Measurements from ENCODE around the gene ZNHIT6. TPM values are rescaled to one million over a fixed set of nuclear protein-coding genes. Genes with fewer than 3 reads are reported as not detected.

ZNHIT6 gene
- total and polyA plus RNA-seq, 2 of the 8 experiments (the other 6 are each of a cell fraction or from before 2014, with no cell fraction given): 5.9 to 17.2 TPM

GRCh38 chr1:85608851-85609250, 99.4 kb downstream of the ZNHIT6 start:
- no peak overlapping the region; the same call in 1 of the 2 replicates for H2AK5ac ChIP-seq (ENCODE audit: low read depth, low read length)
- no peak overlapping the region for H3K9ac ChIP-seq (replicated peaks in 1 of 4; ENCODE audit: extremely low read depth in 1 of 4, low read depth in 3 of 4, low read length in 3 of 4)
- no peaks in the 10 kb centered on the region for H3K9me3 ChIP-seq (ENCODE audit: insufficient read depth in 2 of 2, low read depth in 1 of 2, low read length in 1 of 2)
- no peak overlapping the region for H4K8ac ChIP-seq (ENCODE audit: extremely low read depth, insufficient read depth, low read length)
- ChIA-PET CTCF (ENCODE audit: partially characterized antibody) (interaction anchor here (0.8 to 1.5 kb wide), 4 partner anchors 19 to 158 kb away, joined by 3 to 4 read pairs (median 4); no protein-coding TSS in a partner anchor), POLR2A (ENCODE audit: partially characterized antibody) (interaction anchor here (1.0 to 13.5 kb wide), 4 partner anchors 14 to 64 kb away, joined by 3 to 311 read pairs (median 9); partner anchors contain the start of gene CCN1)
- H3K4ac ChIP-seq (replicated peaks; ENCODE audit: insufficient read length, low read depth, low read length): no peak overlapping the region
- FAIRE-seq (no peak), DNase-seq (ENCODE audit: low read depth in 1 of 2, low spot score in 2 of 2) (no peak)
- H2BK15ac ChIP-seq (ENCODE audit: low read length): no peak overlapping the region
- no peak overlapping the region for H3K14ac ChIP-seq (ENCODE audit: insufficient read length)
- no peaks in the 10 kb centered on the region for H4K20me1 ChIP-seq (replicated peaks in 1 of 2; ENCODE audit: control insufficient read depth in 1 of 2, insufficient read depth in 2 of 2, low read length in 2 of 2)
- no peaks in the 10 kb centered on the region; a peak in 1 of 7 replicates for H3K27me3 ChIP-seq (replicated peaks in 1 of 4; ENCODE audit: control insufficient read depth in 3 of 4, extremely low read depth in 1 of 4, insufficient read depth in 3 of 4, low read length in 3 of 4)
- TF ChIP-seq YY1 (IDR thresholded peaks at IDR 0.05; ENCODE audit: low read depth, low read length) (no peak), MAFK (IDR thresholded peaks at IDR 0.05; ENCODE audit: low read depth, low read length) (no peak), SP1 (IDR thresholded peaks at IDR 0.05; ENCODE audit: low read depth, low read length) (no peak), NRF1 (IDR thresholded peaks at IDR 0.05; ENCODE audit: low read depth, low read length) (no peak), RBBP5 (IDR thresholded peaks at IDR 0.05; ENCODE audit: borderline replicate concordance, low read depth, low read length) (no peak), POU5F1 (IDR thresholded peaks at IDR 0.05; ENCODE audit: low read depth, low read length) (no peak), CREB1 (IDR thresholded peaks at IDR 0.05) (no peak), TCF12 (IDR thresholded peaks at IDR 0.05; ENCODE audit: low read depth, low read length) (no peak), USF2 (IDR thresholded peaks at IDR 0.05; ENCODE audit: low read length) (no peak), TEAD4 (IDR thresholded peaks at IDR 0.05; ENCODE audit: low read depth, low read length) (no peak), SIX5 (IDR thresholded peaks at IDR 0.05; ENCODE audit: low read depth, low read length) (no peak), BCL11A (IDR thresholded peaks at IDR 0.05; ENCODE audit: low read depth in 2 of 2, low read length in 2 of 2) (no peak), E2F6 (IDR thresholded peaks at IDR 0.05) (no peak)
- H3K18ac ChIP-seq (ENCODE audit: extremely low read depth, low read length): no peak overlapping the region
- WGBS, 2 experiments (ENCODE audit: extremely low coverage in 1 of 2, insufficient coverage in 1 of 2, insufficient read length in 1 of 2, insufficient replicate concordance in 2 of 2, low coverage in 1 of 2, low lambda C conversion rate in 2 of 2, missing lambda C conversion rate in 1 of 2): 77% methylated on average over 1 of the region's 1 CpG; no CpG with 5 or more reads in 1 of the 2 experiments
- H3K79me1 ChIP-seq (ENCODE audit: low read depth, low read length): no peaks in the 10 kb centered on the region
- no peak overlapping the region for H4K91ac ChIP-seq (replicated peaks; ENCODE audit: insufficient read length, low read length)
- no peak overlapping the region for H3K4me2 ChIP-seq (ENCODE audit: insufficient read depth in 1 of 2, low read depth in 2 of 2, low read length in 2 of 2)
- H2BK120ac ChIP-seq (replicated peaks; ENCODE audit: low read depth, low read length): no peak overlapping the region
- H2BK20ac ChIP-seq (ENCODE audit: low read length): no peak overlapping the region; the same call in 1 of the 2 replicates
- peaks cover 2% of the 10 kb centered on the region for H3K23me2 ChIP-seq (ENCODE audit: low read depth, low read length)
- H2BK5ac ChIP-seq (ENCODE audit: low read depth, low read length): no peak overlapping the region
- no peak overlapping the region; the same call in 1 of the 2 replicates for H2BK12ac ChIP-seq (ENCODE audit: low read depth, low read length)
- no peak overlapping the region for H3K27ac ChIP-seq (ENCODE audit: low read depth, low read length)
- H3K79me2 ChIP-seq (ENCODE audit: control insufficient read depth in 1 of 2, insufficient read depth in 2 of 2, low read length in 2 of 2): no peaks in the 10 kb centered on the region
- H2AFZ ChIP-seq (ENCODE audit: low read length): no peak overlapping the region
- peaks cover 7 to 22% (median 15%) of the 10 kb centered on the region in 4 experiments for H3K4me1 ChIP-seq (replicated peaks in 1 of 4; ENCODE audit: control insufficient read depth in 3 of 4, insufficient read depth in 4 of 4, low read length in 3 of 4)
- H4K5ac ChIP-seq (ENCODE audit: insufficient read length, low read depth, low read length): no peak overlapping the region
- H3K4me3 ChIP-seq (ENCODE audit: extremely low read depth in 1 of 4, insufficient read depth in 2 of 4, low read depth in 3 of 4, low read length in 4 of 4): no peak overlapping the region
- no peak overlapping the region for H3K23ac ChIP-seq (ENCODE audit: insufficient read length)
- H3K36me3 ChIP-seq (ENCODE audit: control insufficient read depth in 2 of 4, insufficient read depth in 4 of 4, low read length in 3 of 4): no peaks in the 10 kb centered on the region
- no peak overlapping the region for H3K56ac ChIP-seq (replicated peaks; ENCODE audit: insufficient read length, low read depth, low read length)
